H1 (cell line): Measurements from ENCODE around the gene SPEF2.

Source experiments
- SIN3A ChIP-seq, 2 experiments: IDR thresholded peaks in 1 of 2; conservative IDR thresholded peaks in 1 of 2; 2 replicates each; pipeline ENCODE4 v1.6.1; 2011 to 2012; ENCODE audit warnings: low read length in 2 of 2, improper control_type of control experiment in 1 of 2, low read depth in 1 of 2, mild to moderate bottlenecking in 1 of 2
- TF ChIP-seq, protein P1 (sequence below): IDR thresholded peaks from 2 replicates; pipeline ENCODE4 v1.6.1; 2012; ENCODE audit warnings: inconsistent platforms

DNA sequence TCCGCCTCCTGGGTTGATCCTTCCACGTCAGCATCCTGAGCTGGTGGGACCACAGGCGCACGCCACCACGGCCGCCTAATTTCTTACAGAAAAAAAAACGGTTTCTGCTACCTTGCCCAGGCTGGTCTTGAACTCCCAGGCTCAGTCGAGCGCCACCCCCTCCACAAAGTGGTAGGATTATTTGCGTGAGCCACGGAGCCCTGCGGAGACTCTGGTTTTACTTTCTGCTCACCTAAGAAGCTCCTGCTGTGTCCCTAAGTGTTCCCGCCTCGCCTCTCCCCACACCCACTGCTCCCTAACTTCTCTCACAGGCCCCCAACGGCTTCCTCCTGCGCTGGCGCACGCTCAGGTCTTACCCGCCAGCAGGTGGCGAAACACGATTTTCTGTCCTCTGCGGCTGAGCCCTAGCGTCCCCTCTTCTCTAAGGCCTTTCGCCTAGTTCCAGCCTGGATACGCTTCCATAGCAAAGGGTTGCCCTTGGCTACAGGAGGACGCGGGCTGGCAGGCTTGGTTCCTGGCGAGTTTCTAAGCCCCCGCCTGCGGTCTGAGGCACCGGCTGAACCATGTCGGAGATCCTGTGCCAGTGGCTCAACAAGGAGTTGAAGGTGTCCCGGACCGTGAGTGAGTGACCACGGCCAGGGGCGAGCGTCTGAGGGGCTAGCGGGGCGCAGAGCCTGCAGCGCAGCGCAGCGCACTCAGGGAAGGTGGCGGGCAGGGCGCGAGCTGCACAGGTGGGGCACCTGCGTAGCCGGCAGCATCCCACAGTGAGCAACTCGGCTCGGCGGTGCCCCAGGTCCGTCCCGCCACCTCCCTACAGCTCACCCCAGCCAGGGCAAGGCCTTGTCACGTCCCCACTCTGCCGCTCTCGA is at the start of gene SPEF2:
- TF ChIP-seq, protein P1, sequence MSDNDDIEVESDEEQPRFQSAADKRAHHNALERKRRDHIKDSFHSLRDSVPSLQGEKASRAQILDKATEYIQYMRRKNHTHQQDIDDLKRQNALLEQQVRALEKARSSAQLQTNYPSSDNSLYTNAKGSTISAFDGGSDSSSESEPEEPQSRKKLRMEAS, result peak; percentile 28
- peak; percentile 90 to 99 for TF ChIP-seq SIN3A (conservative IDR thresholded peaks at IDR 0.05 in 1 of 2, IDR thresholded peaks at IDR 0.05 in 1 of 2; ENCODE audit: low read depth in 1 of 2, low read length in 2 of 2)
